Thyroid gland (tissue), 4 donors: ENCODE measurements around the gene SPINT3.

Experiments used
- CTCF ChIP-seq, 6 experiments: fragments of 200-600 bp in 3 of 6; fragments of 450-650 bp in 3 of 6; sonication (generic) in 3 of 6; IDR thresholded peaks; one replicate each; pipeline ENCODE4 v1.5.1; 2016 to 2019; ENCODE audit warnings: antibody characterized with exemption in 6 of 6, mild to moderate bottlenecking in 2 of 6, inconsistent platforms in 1 of 6, moderate library complexity in 1 of 6
- POLR2A ChIP-seq, 2 donors: fragments of 450-650 bp; IDR thresholded peaks; one replicate each; pipeline ENCODE4 v1.6.1; 2017; ENCODE audit warnings: antibody characterized with exemption in 2 of 2, mild to moderate bottlenecking in 2 of 2, moderate library complexity in 1 of 2

DNA sequence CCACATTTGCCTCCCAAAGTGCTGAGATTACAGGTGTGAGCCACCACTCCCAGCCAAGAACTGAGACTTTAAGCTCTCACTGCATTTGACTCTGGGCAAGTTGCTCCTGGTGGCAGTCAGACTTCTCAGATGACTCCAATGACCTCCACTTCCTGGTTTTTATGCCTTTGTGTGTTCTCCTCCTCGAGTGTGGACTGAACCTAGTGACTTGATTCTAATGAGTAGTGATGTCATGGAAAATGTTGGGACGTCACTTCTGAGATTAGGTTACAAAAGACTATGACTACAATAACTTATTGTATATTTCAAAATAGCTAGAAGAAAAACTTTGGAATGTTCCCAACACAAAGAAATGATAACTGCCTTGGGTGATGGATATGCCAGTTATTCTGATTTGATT, 12.0 kb downstream of the SPINT3 start:
- TF ChIP-seq CTCF (IDR thresholded peaks at IDR 0.05), result no peak
- no peak for TF ChIP-seq POLR2A (IDR thresholded peaks at IDR 0.05)
